NCI-H446 (cell line): ENCODE data around the gene ATP5MK.
"Not testable (repeated sequence)": the region's sequence is repeated elsewhere in the genome, so short reads cannot be mapped to it uniquely, and the experiment has no call there.

Source experiments
- DNase-seq, 2 experiments: peaks; one replicate each; lab custom pipeline; 2025; lab: John Stamatoyannopoulos, UW

ATP5MK gene, protein sequence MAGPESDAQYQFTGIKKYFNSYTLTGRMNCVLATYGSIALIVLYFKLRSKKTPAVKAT

DNA sequence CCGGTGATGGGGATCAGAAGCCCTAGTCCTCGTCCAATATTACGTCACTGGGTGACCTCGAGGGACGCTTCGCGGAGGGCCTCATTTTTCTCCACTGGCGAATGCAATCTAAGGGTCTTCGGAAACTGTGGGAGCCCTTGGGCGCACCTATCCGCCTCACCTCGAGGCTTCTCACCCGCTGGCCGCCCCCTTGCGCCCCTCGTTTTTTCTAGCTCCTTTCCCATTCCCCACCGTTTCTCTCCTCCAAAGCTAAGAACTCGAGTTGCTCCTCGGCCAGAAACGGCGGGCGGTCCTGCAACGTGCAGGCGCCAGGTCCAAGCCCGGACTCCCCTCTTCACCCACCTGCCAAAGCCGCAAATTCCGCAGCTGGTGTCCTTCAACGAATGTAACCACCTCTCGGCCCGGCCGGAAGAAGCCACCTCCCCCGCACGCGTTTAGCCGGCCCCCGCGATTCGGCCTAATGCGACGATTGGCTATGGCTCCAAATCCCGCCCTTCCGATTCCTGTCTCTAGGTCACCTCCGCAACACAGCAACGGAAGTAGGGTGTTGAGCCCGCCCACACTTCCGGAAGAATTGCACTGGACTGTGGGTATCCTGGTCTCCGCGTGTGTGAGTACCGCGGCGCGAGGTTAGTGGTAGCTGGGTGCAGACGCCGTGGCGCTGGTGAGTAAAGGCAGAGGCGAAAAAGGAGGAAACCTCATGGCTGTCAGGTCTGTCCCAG lies at the start of gene ATP5MK, which contains the start of gene PDCD11:
ATP5MK (minus strand) TSS at position 409 of the 722 bp plus-strand sequence. CDS start 4,018 bp downstream, outside the sequence.
PDCD11 (plus strand) TSS at position 560 of the 722 bp plus-strand sequence. CDS start 1,801 bp downstream, outside the sequence.
- DNase-seq, result peak; percentile 58 to 91

DNA sequence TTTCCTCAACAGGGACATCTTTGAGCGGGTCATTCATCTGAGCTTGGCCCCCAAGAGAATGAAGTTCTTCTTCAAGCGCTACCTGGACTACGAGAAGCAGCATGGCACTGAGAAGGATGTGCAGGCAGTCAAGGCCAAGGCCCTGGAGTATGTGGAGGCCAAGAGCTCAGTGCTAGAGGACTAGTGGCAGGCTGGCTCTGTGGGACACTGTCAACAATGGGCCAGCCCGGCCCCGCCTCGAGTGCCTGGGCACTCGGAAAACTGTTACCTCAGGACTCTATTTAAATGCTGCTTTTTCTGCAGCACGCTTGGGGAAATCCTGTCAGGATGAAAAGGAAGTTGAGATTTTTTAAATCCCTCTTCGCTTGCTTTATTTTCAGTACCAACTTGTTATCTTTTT lies 49.1 kb upstream of the ATP5MK start:
- DNase-seq, result no peak

DNA sequence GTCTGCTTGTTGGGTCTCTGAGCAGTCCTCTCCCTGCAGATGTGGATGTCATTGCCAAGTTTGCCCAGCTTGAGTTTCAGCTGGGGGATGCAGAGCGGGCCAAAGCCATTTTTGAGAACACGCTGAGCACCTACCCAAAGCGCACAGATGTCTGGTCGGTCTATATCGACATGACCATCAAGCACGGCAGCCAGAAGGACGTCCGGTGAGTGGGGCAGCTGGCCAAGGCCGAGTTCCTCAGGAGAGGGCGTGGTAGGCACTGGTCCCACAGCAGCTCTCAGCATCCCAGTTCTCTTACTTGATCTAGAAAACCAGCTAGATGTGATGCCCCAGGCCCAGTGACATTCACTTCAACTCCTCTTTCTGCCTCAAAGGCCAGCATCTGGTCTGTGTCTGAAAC lies 48.2 kb upstream of the ATP5MK start:
- no peak for DNase-seq

DNA sequence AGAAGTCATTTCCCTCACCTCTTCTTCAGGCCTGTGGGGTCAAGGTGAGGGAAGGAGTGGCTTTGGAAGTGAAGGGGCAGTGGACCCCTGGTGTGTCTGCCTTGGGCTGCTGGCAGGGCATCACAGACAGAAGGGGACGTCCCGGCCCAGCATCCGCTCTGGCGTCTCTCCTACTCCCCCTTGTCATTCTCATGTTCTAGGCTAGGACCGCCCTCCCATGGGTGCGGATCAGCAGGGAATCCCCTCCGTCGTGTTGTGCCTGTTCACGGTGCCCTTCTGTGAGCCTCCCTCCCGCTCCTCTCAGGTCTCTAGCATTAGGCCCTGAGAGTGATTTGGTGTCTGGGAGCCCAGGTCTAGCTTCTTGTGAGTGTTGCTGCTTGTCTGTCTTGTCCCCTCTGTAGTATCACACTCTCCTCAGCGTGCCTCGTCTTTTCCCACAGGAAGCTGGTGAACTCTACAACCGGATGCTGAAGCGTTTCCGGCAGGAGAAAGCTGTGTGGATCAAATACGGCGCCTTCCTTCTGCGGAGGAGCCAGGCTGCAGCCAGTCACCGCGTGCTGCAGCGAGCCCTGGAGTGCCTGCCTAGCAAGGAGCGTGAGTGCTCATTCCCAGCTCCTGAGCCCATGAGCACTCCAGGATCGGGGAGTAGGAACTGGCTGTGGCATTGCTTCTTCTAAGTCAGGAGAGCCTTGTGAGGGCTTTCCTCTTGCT lies 47.4 kb upstream of the ATP5MK start:
- no peak for DNase-seq

DNA sequence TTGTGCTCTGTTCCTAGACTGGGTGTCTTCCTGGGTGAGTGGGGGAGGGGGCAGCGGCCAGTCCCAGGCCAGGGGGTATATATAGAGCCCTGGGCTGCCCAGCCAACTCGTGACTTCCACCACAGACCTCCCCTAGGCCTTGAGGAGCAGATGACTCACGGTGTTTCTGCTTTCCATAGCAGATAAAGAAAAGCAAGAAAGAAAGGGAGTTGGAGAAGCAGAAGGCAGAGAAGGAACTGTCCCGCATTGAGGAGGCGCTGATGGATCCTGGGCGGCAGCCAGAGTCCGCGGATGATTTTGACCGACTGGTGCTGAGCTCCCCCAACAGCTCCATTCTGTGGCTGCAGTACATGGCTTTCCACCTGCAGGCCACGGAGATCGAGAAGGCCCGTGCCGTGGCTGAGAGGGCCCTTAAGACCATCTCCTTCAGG lies 45.8 kb upstream of the ATP5MK start:
- no peak for DNase-seq

DNA sequence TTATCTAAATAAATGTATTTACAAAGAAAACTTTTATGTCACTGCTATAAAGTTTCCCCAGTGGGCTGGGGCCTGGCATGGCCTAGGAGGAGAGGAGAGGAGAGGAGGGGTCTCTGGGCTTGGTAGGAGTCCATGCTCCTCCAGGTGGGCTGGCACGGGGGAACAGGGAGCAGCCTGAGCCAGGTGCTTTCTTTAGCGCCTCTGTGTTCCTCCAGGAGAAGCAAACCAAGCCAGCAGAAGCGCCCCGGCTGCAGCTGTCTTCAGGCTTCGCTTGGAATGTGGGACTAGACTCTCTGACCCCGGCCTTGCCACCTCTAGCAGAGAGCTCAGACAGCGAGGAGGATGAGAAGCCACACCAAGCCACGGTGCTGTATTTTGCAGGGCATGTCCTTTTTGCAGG lies 45.3 kb upstream of the ATP5MK start:
- no peak for DNase-seq

DNA sequence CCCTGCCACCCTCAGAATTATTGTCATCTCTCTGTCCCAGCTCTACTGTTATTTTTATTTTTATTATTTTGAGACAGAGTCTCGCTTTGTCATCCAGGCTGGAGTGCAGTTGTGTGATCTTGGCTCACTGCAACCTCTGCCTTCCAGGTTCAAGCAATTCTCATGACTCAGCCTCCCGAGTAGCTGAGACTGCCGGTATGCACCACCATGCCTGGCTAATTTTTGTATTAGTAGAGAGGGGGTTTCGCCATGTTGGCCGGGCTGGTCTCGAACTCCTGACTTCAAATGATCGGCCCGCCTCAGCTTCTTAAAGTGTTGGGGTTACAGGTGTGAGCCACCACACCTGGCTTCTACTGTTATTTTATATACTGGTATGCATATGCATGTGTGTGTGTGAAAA lies 44.9 kb upstream of the ATP5MK start:
- no peak for DNase-seq

DNA sequence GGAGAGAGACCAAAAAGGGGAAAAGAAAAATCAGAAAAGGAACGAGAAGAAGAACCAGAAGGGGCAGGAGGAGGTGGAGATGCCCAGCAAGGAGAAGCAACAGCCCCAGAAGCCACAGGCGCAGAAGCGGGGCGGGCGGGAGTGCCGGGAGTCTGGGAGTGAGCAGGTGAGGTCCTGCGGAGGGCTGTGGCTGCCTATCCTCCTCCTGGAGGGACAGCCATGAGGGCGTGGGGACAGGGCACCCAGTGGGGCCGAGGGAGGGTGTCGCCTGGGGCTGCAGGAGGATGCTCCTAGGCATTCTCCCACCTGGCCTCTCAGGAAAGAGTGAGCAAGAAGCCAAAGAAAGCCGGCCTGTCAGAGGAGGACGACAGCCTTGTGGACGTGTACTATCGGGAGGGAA lies 44.1 kb upstream of the ATP5MK start:
- DNase-seq, result no peak

DNA sequence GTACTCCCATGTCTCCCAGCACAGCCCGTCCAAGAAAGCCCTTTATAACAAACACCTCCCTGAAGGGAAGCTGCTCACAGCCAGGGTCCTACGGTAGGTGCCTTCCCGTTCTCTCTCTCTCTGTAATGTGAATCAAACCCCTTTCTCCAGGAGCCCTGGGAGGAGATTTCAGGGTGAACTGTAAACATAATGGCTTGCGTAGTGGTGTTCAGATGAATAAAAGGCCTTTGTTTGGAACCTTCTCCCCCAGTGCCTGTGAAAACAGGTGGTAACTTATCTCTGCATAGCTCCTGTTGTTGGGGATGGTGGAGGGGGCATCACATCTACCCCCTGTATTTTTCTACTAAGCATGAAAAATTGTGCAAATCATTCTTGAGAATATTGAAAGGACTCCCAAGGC lies 43.5 kb upstream of the ATP5MK start:
- no peak for DNase-seq

DNA sequence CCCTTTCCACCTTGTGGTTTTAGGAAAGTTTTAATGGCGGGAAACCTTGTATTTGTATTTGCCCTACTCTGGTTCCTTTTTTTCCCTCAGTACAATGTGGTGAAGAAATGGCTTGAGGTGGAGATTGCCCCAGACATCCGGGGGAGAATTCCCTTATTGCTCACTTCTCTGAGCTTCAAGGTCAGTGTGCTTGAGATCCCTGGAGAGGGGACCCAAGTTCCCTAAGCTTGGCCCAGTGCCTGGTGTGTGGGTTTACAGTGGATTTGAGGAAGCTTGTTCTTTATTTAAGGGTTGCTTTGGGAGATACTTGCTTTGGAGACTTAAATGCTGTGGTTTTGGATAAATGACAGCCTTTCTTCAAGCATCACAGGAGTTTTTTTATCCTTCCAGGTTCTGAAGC lies 37.6 kb upstream of the ATP5MK start:
- DNase-seq, result no peak

DNA sequence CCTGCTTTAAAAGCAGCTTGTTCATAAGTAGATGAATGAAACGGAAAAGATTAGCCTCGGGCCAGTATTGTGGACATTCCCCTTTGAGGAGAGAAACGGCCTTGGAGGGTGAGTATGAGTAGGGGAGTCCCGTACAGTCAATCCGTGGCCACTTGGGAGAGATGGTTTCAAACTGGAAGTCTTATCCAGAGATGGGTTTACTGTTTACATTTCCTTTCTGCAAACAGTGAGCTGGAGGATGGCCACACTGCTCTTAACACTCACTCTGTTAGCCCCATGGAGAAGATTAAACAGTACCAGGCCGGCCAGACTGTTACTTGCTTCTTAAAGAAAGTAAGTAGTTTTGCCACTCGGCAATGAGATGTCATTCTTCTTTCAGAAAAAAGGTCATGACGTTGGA lies 35.6 kb upstream of the ATP5MK start:
- DNase-seq, result no peak

DNA sequence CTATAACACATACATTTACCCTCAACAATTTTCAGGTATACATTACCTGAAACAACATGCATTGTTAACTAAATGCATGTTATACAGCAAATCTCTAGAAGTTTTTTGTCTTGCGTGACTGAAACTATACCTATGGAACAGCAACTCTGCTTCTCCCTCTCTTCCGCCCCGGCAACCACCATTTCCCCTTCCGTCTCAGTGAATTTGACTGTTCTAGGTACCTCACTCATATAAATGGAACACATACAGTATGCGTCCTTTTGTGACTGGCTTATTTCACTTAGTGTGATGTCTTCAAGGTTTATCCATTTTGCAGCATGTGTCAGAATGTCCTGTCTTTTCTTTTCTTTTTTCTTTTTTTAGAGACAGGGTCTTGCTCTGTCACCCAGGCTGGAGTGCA lies 33.4 kb upstream of the ATP5MK start:
- DNase-seq, result no peak

DNA sequence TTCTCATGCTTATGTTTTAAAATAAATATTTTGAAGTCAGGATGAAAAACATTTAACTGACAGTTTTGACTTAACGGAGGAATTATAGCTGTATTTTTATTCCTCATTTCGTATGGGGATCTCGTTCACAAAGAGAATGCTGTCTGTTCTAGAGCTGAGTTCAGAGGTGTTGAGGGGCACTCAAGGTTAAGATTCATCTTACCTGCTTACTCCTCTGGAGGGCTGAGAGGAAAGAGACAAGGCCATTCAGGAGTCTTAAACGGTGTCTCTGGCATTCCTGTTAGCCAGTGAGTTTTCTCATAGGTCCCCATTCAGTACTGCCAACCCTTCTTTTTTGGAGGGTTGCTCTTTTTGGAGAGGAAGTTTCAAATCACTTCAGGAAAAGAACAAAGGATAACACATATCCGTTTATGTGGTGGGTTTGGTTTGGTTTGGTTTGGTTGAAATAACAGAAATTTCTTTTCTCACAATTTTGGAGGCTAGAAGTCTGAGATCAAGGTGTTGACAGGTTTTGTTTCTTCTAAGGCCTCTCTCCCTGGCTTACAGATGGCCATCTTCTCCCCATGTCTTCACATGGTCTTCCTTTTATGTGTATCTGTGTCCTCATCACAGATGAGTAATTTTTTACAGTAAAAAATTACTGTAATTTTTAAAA lies 32.8 kb upstream of the ATP5MK start:
- no peak for DNase-seq

DNA sequence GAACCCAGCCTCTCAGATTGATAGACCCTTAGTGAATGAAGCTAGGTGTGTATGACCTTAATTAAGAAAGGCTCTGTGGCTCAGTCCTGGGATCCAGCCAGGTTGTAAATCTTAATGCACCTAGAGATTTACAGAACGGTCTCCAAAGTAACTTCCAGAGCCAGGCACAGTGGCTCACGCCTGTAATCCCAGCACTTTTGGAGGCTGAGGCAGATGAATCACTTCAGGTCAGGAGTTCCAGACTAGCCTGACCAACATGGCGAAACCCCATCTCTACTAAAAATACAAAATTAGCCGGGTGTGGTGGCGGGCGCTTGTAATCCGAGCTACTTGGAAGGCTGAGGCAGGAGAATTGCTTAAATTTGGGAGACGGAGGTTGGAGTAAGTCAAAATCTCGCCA lies 31.6 kb upstream of the ATP5MK start:
- no peak for DNase-seq

DNA sequence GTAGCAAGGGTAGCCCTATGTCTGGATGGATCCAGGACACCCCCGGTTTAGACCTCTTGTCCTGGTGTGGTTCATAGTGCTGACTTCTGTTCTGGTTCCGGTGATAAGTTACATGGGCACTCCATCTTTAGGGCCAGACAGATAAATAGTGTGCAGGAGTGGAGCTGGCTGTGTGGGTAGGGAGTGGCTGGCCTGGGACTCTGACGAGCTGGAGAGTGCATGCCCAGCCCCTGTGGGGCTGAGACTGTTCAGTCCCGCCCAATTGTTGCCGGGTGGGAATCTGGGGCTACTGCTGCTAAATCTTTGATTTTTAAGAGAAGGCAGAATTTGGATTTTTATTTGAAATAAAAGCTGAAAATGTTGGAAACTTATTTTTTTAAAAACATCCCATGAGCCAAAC lies 27.5 kb upstream of the ATP5MK start:
- DNase-seq, result no peak

DNA sequence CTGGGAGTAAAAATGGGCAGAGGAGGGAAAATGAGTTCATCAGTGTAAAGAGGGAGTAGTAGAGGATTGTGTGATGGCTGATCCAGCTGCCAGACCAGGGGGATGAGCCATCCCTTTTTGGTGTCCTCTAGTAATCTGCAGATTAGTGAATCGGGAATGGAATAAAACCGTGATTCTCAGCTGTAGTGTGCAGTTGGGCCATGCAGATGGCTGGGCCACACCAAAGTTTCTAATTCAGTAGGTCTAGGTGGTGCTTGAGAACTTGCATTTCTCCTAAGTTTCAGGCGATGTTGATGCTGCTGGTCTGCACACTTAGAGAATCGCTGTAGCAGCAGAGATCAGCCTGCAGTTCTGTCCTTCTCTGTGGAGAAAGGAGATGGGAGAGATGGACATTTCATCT lies 22.8 kb upstream of the ATP5MK start:
- no peak for DNase-seq

DNA sequence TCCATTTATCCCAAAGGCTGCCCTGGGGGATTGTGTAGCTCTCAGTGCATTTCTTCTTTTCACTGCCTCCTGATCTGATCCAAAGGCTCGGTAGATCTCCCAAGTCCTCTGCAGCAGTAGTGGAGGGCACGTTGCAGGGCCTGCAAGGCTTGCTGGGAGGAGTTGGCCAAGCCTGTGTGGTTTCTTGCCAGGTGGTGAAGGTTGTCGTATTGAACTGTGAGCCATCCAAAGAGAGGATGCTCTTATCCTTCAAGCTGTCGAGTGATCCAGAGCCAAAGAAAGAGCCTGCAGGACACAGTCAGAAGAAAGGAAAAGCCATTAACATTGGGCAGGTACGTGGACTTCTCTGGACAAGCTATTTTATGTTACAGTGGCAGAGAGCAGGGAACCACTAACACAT lies 21.3 kb upstream of the ATP5MK start:
- no peak for DNase-seq

DNA sequence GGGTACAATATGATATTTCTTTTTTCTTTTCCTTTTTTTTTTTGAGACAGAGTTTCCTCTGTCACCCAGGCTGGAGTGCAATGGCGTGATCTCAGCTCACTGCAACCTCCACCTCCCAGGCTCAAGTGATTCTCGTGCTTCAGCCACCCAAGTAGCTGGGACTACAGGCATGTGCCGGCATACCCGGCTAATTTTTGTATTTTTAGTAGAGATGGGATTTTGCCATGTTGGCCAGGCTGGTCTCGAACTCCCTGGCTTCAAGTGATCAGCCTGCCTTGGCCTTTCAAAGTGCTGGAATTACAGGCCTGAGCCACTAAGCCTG lies 20.8 kb upstream of the ATP5MK start:
- DNase-seq, result not testable (repeated sequence)

DNA sequence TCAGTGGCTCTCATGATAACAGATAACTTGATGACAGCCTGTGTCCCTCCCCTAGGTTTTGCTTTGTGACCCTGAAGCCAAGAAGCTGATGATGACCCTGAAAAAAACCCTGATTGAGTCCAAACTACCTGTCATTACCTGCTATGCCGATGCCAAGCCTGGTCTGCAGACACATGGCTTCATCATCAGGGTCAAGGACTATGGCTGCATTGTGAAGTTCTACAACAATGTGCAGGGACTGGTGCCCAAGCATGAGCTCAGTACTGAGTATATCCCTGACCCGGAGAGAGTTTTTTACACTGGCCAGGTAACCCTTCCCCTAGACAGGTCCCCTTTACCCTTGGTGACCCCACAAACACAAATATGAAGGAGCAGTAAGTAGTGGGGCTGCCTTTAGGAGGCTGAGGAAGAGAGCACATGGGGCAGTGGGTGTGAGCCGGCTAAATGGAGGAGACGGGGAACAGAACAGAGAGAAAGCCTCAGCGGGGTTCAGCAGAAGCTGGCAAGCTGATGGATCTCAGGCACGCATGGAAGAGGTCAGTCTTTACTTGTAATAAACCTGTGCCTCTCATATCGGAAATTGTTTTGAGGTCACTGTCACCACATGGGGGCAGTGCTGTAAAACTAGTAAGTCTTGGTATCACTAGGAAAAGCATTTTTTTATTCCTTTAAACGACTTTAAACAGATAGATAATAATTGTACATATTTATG lies 20.3 kb upstream of the ATP5MK start:
- DNase-seq, result peak; percentile 0 to 7

DNA sequence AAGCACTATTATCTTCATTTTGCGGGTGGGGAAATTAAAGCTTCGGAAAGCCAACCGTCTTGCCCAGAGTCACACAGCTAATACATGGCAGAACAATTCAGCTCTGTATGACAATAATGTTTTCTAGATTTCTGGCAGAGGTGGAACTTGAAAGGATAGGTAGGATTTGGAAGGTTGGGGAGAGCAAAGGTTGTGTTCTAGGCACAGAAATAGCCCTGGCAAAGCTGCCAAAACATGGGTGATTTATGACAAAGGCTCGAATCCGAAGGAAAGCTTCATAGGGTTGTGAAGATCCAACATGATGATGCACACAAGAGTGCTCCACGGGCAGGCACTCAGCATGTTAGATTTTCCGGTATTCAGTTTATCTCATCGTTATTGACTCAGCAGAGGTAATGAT lies 19.3 kb upstream of the ATP5MK start:
- no peak for DNase-seq

DNA sequence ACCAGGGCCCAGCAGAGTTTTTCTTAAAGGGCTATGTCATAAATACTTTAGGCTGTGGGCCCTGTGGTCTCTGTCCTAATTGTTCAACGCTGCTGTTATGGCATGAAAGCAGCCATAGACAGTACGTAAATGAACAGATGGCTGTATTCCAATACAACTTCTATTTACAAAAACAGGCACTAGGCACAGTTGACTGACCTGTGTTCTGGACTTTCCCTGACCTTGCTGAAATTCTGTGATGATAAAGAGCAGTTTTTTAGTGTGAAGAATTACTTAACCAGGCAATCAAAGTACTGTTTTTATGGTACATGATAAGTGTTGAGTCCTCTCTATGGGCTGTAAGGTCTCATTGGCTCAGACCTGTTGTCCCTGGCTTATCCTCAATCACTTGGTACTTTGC lies 17.3 kb upstream of the ATP5MK start:
- DNase-seq, result no peak

DNA sequence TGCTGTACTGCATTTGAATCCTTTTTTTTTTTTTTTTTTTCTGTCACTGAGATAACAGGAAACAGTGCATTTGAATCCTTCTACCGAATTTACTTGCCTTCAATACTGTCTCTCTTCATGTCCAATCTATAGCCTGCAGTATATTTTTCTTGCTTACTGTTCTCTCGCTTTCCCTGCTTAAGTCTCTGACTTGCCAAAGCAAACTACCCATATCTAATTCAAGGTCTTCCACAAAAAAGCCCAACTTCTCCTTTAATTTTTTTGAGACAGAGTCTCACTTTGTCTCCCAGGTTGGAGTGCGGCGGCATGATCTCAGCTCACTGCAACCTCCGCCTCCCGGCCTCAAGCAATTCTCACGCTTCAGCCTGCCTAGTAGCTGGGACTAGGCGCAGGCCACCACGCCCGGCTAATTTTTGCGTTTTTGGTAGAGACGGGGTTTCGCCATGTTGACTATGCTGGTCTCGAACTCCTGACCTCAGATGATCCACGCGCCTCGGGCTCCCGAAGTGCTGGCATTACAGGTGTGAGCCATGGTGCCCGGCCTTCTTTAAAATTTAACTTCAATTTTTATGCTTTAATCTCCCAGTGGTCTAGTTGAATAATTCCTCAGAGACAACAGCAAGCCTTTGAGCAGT lies 1.0 kb upstream of the ATP5MK start:
- DNase-seq, result no peak
